ENCODE measurements around the gene ZNF282.

The ZNF282 gene

GRCh38 chr7:149194799-149195179, 557 bp upstream of the ZNF282 start:
- DNase-seq: no peak

DNA sequence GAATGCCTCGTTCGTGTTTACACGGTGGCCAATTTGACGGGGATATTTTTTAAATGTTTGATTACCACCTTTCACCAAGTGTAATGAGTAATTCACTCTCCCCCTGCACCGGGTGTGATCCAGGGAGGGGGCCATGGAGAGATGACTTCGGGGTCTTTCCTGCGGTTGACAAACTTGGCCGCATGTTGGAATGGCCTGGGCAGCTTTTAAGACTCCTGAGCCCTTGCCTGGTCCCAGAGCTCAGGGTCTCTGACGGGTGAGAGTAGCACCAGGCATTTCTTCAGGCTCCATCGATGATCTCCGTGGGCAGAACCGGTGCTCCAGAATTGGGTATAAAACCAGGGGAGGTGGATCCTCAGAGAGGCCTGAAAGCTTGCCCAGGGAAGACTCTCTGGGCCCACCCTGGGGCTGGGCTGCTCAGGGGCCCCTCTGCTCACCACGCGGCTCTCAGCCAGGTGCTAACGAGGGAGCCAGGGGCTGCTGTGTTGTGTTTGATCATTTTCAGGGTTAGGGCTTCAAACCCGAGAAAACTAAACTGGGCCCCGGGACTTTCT, 882 bp downstream of the ZNF282 start:
- DNase-seq: no peak

GRCh38 chr7:149196705-149197171, 1.4 kb downstream of the ZNF282 start:
- no peak for DNase-seq

GRCh38 chr7:149197675-149198074, 2.3 kb downstream of the ZNF282 start:
- DNase-seq: no peak

DNA sequence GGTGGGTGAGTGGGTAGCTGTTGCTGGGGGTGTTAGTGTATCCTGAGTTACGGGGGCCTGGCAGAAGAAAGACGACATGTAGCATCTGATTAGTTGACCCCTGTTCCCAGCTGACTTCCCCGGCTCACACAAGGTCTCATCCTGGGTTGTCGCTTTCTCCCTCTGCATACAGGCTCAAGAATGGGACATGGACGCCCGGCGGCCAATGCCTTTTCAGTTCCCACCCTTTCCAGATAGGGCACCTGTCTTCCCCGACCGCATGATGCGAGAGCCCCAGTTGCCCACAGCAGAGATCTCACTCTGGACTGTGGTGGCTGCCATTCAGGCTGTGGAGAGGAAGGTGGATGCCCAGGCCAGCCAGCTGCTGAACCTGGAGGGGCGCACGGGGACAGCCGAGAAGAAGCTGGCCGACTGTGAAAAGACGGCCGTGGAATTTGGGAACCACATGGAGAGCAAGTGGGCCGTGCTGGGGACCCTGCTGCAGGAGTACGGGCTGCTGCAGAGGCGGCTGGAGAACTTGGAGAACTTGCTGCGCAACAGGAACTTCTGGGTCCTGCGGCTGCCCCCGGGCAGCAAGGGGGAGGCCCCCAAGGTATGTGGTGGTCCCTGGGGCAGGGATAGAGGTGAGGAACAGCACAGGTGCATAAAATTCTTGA, 2.9 kb downstream of the ZNF282 start:
- no peak for DNase-seq

- no peak for DNase-seq
Observed at GRCh38 chr7:149199234-149199995, 4.1 kb downstream of the ZNF282 start.

- no peak for DNase-seq
Observed at GRCh38 chr7:149202831-149203231, 7.5 kb downstream of the ZNF282 start.

GRCh38 chr7:149205690-149206381, 10.5 kb downstream of the ZNF282 start:
- DNase-seq: no peak

- no peak for DNase-seq
Observed at GRCh38 chr7:149207324-149208035, 12.1 kb downstream of the ZNF282 start.

DNA sequence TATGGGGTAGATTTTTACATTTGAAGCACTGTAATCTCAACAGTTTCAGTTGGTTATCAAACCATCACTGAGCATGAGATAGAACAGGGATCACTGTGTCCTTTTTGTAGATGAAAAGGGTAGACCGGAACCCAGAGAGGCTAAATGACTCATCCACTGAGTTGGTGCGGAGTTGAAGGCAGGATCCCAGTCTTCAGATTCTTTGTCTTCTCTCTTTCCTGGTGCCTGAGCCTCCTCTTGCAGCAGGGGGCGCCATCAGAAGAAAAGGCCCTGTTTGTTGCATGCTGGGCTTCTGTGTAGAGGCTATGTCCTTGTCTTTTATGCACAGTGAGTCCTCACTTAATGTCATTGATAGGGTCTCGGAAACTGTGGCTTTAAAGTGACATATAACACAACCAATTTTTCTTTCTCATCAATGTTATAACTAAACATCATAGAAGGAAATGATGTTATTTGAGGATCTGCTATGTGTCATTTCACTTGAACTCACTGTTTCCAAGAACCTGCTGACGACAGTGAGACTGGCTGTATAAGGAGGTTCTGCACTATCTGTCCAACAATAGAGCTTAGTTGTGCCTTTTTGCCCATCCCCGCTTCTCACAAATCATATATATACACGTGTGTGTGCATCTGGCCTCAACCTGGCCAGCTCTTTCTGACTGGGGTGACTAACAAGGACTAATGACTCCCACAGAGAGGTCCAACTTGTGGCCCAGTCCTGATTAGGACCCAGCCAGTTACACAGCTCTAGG, 14.3 kb downstream of the ZNF282 start:
- no peak for DNase-seq

GRCh38 chr7:149210551-149210950, 15.2 kb downstream of the ZNF282 start:
- DNase-seq: no peak

GRCh38 chr7:149214020-149214720, 18.8 kb downstream of the ZNF282 start:
- DNase-seq: no peak

- no peak for DNase-seq
Observed at GRCh38 chr7:149216402-149216801, 21.1 kb downstream of the ZNF282 start.

DNA sequence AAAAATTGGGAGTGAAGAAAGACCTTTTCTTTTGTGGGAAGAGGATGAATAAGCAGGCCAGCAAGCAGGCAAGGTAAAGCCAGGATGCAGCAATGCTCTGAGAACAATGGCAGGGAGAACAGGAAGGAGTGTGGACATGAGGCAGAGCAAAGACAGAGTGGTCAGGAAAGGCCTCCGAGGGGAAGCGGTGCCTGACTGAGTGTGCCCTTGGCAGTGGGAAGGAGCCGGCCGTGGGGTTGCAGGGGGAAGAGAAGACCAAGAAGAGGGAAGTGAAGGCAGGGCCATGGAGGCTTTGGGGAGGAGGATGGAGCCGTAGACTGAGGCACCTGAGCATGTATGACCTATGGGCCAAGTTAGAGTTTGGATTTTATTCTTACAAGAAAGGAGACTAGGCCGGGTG, 22.2 kb downstream of the ZNF282 start:
- DNase-seq: no peak

DNA sequence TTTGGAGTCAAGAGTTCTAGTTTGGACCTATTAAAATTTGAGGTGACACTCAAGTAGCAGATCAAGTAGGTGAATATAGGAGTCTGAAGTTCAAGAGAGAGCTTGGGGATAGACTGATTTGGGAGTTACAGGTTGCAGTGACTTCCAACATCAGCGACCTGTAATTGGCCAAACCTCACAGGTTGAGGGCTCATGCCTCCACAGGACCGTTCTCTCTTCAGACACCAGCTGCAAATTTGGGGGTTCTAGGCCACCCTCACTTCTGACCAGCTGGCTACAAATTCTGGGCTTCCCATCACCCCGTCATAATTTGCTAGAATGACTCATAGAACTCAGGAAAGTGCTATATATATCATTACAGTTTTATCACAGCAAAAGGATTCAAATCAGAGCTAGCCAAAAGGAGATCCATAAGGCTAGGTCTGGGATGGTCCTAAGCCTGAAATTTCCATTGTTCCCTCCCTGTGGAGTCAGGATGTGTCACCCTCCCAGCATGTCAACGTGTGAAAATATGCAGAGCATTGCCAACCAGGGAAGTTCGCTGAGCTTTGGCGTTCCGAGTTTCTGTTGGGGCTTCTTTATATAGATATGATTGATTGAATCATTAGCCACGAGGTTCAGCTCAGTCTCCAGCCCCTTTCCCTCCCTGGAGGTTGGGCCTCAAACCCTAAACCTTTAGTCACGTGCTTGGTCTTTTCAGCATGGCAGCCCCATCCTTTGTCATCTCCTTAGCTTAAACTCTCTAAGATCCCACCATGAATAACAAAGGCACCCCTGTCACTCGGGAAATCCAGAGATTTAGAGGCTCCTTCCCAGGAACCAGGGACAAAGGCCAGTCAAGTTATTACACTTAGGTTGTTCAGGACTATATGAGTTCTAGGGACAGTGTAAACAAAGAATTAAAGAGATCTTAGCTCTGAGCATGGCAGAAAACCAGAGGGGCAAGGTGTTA, 23.4 kb downstream of the ZNF282 start:
- DNase-seq: no peak

- DNase-seq: no peak
Observed at GRCh38 chr7:149220534-149220933, 25.2 kb downstream of the ZNF282 start.

DNA sequence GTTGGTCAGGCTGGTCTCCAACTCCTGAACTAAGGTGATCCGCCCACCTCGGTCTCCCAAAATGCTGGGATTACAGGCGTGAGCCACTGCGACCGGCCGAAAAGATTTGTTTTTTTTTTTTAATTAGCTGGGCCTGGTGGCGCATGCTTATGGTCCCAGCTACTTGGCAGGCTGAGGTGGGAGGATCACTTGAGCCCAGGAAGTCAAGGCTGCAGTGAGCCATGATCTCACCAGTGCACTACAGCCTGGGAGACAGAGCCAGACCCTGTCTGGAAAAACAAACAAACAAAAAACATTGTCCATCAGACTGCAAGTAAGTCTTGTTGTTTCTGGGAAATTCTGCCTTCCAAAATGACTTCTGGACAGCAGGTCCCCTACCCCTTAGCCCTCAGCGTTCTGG, 27.8 kb downstream of the ZNF282 start:
- DNase-seq: no peak

DNA sequence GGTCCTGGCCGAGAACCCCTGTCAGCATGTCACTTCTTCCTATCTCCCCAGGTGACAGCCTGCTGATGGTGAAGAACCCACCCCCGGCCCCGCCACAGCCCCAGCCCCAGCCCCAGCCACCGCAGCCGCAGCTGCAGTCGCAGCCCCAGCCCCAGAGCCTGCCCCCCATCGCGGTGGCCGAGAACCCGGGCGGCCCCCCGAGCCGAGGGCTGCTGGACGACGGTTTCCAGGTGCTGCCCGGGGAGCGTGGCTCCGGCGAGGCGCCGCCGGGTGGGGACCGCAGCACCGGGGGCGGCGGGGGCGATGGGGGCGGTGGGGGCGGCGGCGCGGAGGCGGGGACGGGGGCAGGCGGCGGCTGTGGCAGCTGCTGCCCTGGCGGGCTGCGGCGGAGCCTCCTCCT, 28.4 kb downstream of the ZNF282 start:
- DNase-seq: no peak

GRCh38 chr7:149224352-149224751, 29.0 kb downstream of the ZNF282 start:
- no peak for DNase-seq

DNA sequence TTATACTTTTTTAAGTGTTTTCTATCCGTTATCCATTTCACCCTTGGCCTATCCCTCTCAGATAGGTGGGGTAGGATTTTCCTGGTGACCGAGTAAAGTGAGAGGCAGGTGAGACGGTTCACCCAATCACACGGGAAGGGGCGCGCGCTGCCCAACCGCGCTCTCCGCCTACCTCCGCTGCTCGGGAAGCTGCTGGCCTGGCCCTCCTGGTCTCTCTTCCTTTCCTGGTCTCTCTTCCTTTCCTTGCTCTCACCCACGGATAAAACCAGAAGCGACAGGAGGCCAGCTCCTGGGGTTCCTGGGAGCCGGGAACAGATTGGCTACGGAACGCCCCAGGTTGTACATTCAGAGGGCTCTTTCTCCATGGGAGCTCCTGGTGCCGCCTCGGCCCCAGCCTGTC, 29.8 kb downstream of the ZNF282 start:
- no peak for DNase-seq

Data from bone marrow (tissue), 2 donors.